ENCODE results near the gene KCNIP1.

Gene KCNIP1

GRCh38 chr5:170650850-170651249 is 147.0 kb downstream of the KCNIP1 start:
- Mint-ChIP-seq H3K27me3 (peaks cover 24% of the 10 kb centered on the region), H3K4me3 (no peak overlapping the region), H3K4me1 (ENCODE audit: low read depth) (no peaks in the 10 kb centered on the region), H3K36me3 (ENCODE audit: low read depth) (no peaks in the 10 kb centered on the region), H3K9me3 (no peaks in the 10 kb centered on the region), H3K27ac (no peak overlapping the region)
- intact Hi-C loops (cut with micrococcal nuclease), result no loop called here

- intact Hi-C loops (cut with micrococcal nuclease), result no loop called here
- no peak overlapping the region for H3K27ac Mint-ChIP-seq
- no peaks in the 10 kb centered on the region for H3K36me3 Mint-ChIP-seq (ENCODE audit: low read depth)
- peaks cover 21% of the 10 kb centered on the region for H3K27me3 Mint-ChIP-seq
- no peaks in the 10 kb centered on the region for H3K4me1 Mint-ChIP-seq (ENCODE audit: low read depth)
- H3K9me3 Mint-ChIP-seq, result no peaks in the 10 kb centered on the region
- H3K4me3 Mint-ChIP-seq, result no peak overlapping the region
Measured at GRCh38 chr5:170651604-170652277, 147.9 kb downstream of the KCNIP1 start.

- no peaks in the 10 kb centered on the region for H3K4me1 Mint-ChIP-seq (ENCODE audit: low read depth)
- H3K27ac Mint-ChIP-seq, result no peak overlapping the region
- intact Hi-C loops (cut with micrococcal nuclease), result no loop called here
- no peaks in the 10 kb centered on the region for H3K36me3 Mint-ChIP-seq (ENCODE audit: low read depth)
- peaks cover 18% of the 10 kb centered on the region for H3K27me3 Mint-ChIP-seq
- no peak overlapping the region for H3K4me3 Mint-ChIP-seq
- H3K9me3 Mint-ChIP-seq, result no peaks in the 10 kb centered on the region
Measured at GRCh38 chr5:170655476-170655875, 151.7 kb downstream of the KCNIP1 start.

- Mint-ChIP-seq H3K4me3 (no peak overlapping the region), H3K36me3 (ENCODE audit: low read depth) (no peaks in the 10 kb centered on the region), H3K4me1 (ENCODE audit: low read depth) (no peaks in the 10 kb centered on the region), H3K9me3 (no peaks in the 10 kb centered on the region), H3K27ac (no peak overlapping the region), H3K27me3 (peaks cover 18% of the 10 kb centered on the region)
- intact Hi-C loops (cut with micrococcal nuclease), result no loop called here
Measured at GRCh38 chr5:170655920-170656319, 152.1 kb downstream of the KCNIP1 start.

- Mint-ChIP-seq H3K4me3 (no peak overlapping the region), H3K9me3 (no peaks in the 10 kb centered on the region), H3K27ac (no peak overlapping the region), H3K36me3 (ENCODE audit: low read depth) (no peaks in the 10 kb centered on the region), H3K27me3 (peaks cover 17% of the 10 kb centered on the region), H3K4me1 (ENCODE audit: low read depth) (no peaks in the 10 kb centered on the region)
- intact Hi-C loops (cut with micrococcal nuclease), result no loop called here
Measured at GRCh38 chr5:170656346-170656745, 152.5 kb downstream of the KCNIP1 start.

- no peaks in the 10 kb centered on the region for H3K9me3 Mint-ChIP-seq
- H3K36me3 Mint-ChIP-seq (ENCODE audit: low read depth), result no peaks in the 10 kb centered on the region
- no peak overlapping the region for H3K4me3 Mint-ChIP-seq
- intact Hi-C loops (cut with micrococcal nuclease), result no loop called here
- H3K27ac Mint-ChIP-seq, result no peak overlapping the region
- peaks cover 35% of the 10 kb centered on the region for H3K27me3 Mint-ChIP-seq
- H3K4me1 Mint-ChIP-seq (ENCODE audit: low read depth), result no peaks in the 10 kb centered on the region
Measured at GRCh38 chr5:170660531-170660930, 156.7 kb downstream of the KCNIP1 start.

GRCh38 chr5:170662966-170663365 is 159.1 kb downstream of the KCNIP1 start:
- H3K27ac Mint-ChIP-seq, result no peak overlapping the region
- no peaks in the 10 kb centered on the region for H3K9me3 Mint-ChIP-seq
- no peak overlapping the region for H3K4me3 Mint-ChIP-seq
- intact Hi-C loops (cut with micrococcal nuclease), result no loop called here
- H3K4me1 Mint-ChIP-seq (ENCODE audit: low read depth), result no peaks in the 10 kb centered on the region
- no peaks in the 10 kb centered on the region for H3K36me3 Mint-ChIP-seq (ENCODE audit: low read depth)
- peaks cover 29% of the 10 kb centered on the region for H3K27me3 Mint-ChIP-seq

- Mint-ChIP-seq H3K4me1 (ENCODE audit: low read depth) (peaks cover 10% of the 10 kb centered on the region), H3K9me3 (no peaks in the 10 kb centered on the region), H3K27ac (no peak overlapping the region), H3K27me3 (peaks cover 32% of the 10 kb centered on the region), H3K36me3 (ENCODE audit: low read depth) (no peaks in the 10 kb centered on the region), H3K4me3 (no peak overlapping the region)
- intact Hi-C loops (cut with micrococcal nuclease), result no loop called here
Measured at GRCh38 chr5:170678811-170679210, 175.0 kb downstream of the KCNIP1 start.

- no peaks in the 10 kb centered on the region for H3K9me3 Mint-ChIP-seq
- H3K4me1 Mint-ChIP-seq (ENCODE audit: low read depth), result peaks cover 10% of the 10 kb centered on the region
- intact Hi-C loops (cut with micrococcal nuclease), result no loop called here
- H3K36me3 Mint-ChIP-seq (ENCODE audit: low read depth), result no peaks in the 10 kb centered on the region
- H3K27ac Mint-ChIP-seq, result no peak overlapping the region
- H3K4me3 Mint-ChIP-seq, result no peak overlapping the region
- H3K27me3 Mint-ChIP-seq, result peaks cover 34% of the 10 kb centered on the region
Measured at GRCh38 chr5:170681013-170681433, 177.2 kb downstream of the KCNIP1 start.

GRCh38 chr5:170691657-170692056 is 187.8 kb downstream of the KCNIP1 start:
- Mint-ChIP-seq H3K4me3 (no peak overlapping the region), H3K27me3 (peaks cover 29% of the 10 kb centered on the region), H3K36me3 (ENCODE audit: low read depth) (no peaks in the 10 kb centered on the region), H3K27ac (no peak overlapping the region), H3K4me1 (ENCODE audit: low read depth) (no peaks in the 10 kb centered on the region), H3K9me3 (no peaks in the 10 kb centered on the region)
- intact Hi-C loops (cut with micrococcal nuclease), result no loop called here

- Mint-ChIP-seq H3K36me3 (ENCODE audit: low read depth) (no peaks in the 10 kb centered on the region), H3K9me3 (no peaks in the 10 kb centered on the region), H3K27me3 (peaks cover 32% of the 10 kb centered on the region), H3K4me3 (no peak overlapping the region), H3K27ac (no peak overlapping the region), H3K4me1 (ENCODE audit: low read depth) (no peaks in the 10 kb centered on the region)
- intact Hi-C loops (cut with micrococcal nuclease), result no loop called here
Measured at GRCh38 chr5:170693701-170694100, 189.9 kb downstream of the KCNIP1 start.

- no peaks in the 10 kb centered on the region for H3K9me3 Mint-ChIP-seq
- no peaks in the 10 kb centered on the region for H3K4me1 Mint-ChIP-seq (ENCODE audit: low read depth)
- H3K27ac Mint-ChIP-seq, result no peak overlapping the region
- H3K36me3 Mint-ChIP-seq (ENCODE audit: low read depth), result no peaks in the 10 kb centered on the region
- no peak overlapping the region for H3K4me3 Mint-ChIP-seq
- H3K27me3 Mint-ChIP-seq, result peaks cover 32% of the 10 kb centered on the region
- intact Hi-C loops (cut with micrococcal nuclease), result no loop called here
Measured at GRCh38 chr5:170694911-170695310, 191.1 kb downstream of the KCNIP1 start.

GRCh38 chr5:170697031-170697430 is 193.2 kb downstream of the KCNIP1 start:
- intact Hi-C loops (cut with micrococcal nuclease), result no loop called here
- Mint-ChIP-seq H3K9me3 (no peaks in the 10 kb centered on the region), H3K27ac (no peak overlapping the region), H3K4me1 (ENCODE audit: low read depth) (no peaks in the 10 kb centered on the region), H3K4me3 (no peak overlapping the region), H3K36me3 (ENCODE audit: low read depth) (no peaks in the 10 kb centered on the region), H3K27me3 (peaks cover 25% of the 10 kb centered on the region)

- Mint-ChIP-seq H3K4me3 (no peak overlapping the region), H3K27me3 (peaks cover 18% of the 10 kb centered on the region), H3K9me3 (no peaks in the 10 kb centered on the region), H3K36me3 (ENCODE audit: low read depth) (no peaks in the 10 kb centered on the region), H3K4me1 (ENCODE audit: low read depth) (no peaks in the 10 kb centered on the region), H3K27ac (no peak overlapping the region)
- intact Hi-C loops (cut with micrococcal nuclease), result no loop called here
Measured at GRCh38 chr5:170700503-170700902, 196.7 kb downstream of the KCNIP1 start.

- intact Hi-C loops (cut with micrococcal nuclease), result no loop called here
- Mint-ChIP-seq H3K27me3 (peaks cover 16% of the 10 kb centered on the region), H3K4me3 (no peak overlapping the region), H3K4me1 (ENCODE audit: low read depth) (no peaks in the 10 kb centered on the region), H3K36me3 (ENCODE audit: low read depth) (no peaks in the 10 kb centered on the region), H3K27ac (no peak overlapping the region), H3K9me3 (no peaks in the 10 kb centered on the region)
Measured at GRCh38 chr5:170701334-170701733, 197.5 kb downstream of the KCNIP1 start.

All from dendritic cell treated with granulocyte-macrophage colony-stimulating factor and Interleukin-4, amounts not matched to agents 40 ng/mL and 50 ng/mL, for 4 days (primary cell).